Tibial nerve (tissue), 3 donors: ENCODE measurements around the gene PLA2G4A.

Source experiments
- CTCF ChIP-seq, 5 experiments: fragments of 200-600 bp in 3 of 5; fragments of 450-650 bp in 2 of 5; sonication (generic) in 3 of 5; IDR thresholded peaks; one replicate each; pipeline ENCODE4 v1.5.1; 2016 to 2019; ENCODE audit warnings: antibody characterized with exemption in 5 of 5, mild to moderate bottlenecking in 3 of 5, moderate library complexity in 2 of 5
- POLR2A ChIP-seq, 2 donors: fragments of 450-650 bp; IDR thresholded peaks; one replicate each; pipeline ENCODE4 v1.6.1; 2017; ENCODE audit warnings: antibody characterized with exemption in 2 of 2, mild to moderate bottlenecking in 2 of 2, moderate library complexity in 2 of 2

GRCh38 chr1:186915555-186915954 is 86.8 kb downstream of the PLA2G4A start:
- TF ChIP-seq CTCF (IDR thresholded peaks at IDR 0.05) (peak in 1 of 5 experiments; percentile 5), POLR2A (IDR thresholded peaks at IDR 0.05) (no peak)
